IPS-15b (cell line): ENCODE measurements around the gene KBTBD8.
A peak's percentile ranks its signal among the peaks of the same experiment; 100 is the strongest.

ENCODE experiments used
- H3K27me3 ChIP-seq: one replicate; pipeline ENCODE4 v1.6.1; 2013; ENCODE audit warnings: low read length; ENCODE audit not compliant: control insufficient read depth, insufficient read depth
- H3K36me3 ChIP-seq: one replicate; pipeline ENCODE4 v1.6.1; 2013; ENCODE audit warnings: low read length; ENCODE audit not compliant: control insufficient read depth, insufficient read depth
- H3K4me1 ChIP-seq: one replicate; pipeline ENCODE4 v1.6.1; 2013; ENCODE audit warnings: mild to moderate bottlenecking, low read length; ENCODE audit not compliant: control insufficient read depth, insufficient read depth
- H3K4me3 ChIP-seq: one replicate; pipeline ENCODE4 v1.5.1; 2013; ENCODE audit warnings: low read depth, low read length
- H3K9ac ChIP-seq: one replicate; pipeline ENCODE4 v1.6.1; 2013; ENCODE audit warnings: low read depth, mild to moderate bottlenecking, low read length
- H3K9me3 ChIP-seq: one replicate; pipeline ENCODE4 v1.6.1; 2013; ENCODE audit warnings: mild to moderate bottlenecking, low read length; ENCODE audit not compliant: control insufficient read depth, insufficient read depth

The KBTBD8 gene

DNA sequence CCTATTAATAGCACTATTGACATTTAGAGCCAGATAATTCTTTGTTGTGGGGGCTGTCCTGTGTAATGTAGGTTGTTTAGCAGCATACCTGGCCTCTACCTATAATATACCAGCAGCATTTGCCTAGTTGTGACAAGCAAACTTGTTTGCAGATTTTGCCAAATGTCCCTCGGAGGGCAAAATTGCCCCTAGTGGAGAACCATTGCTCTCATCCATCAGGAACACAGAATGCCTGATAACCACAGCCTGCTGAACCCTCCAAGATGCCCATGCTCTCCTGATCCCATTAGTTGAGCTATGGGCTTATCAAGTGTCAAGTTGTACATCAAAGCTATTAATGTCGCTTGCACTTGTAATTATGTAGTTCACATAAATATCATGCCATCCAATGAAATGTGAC is 15.0 kb upstream of the KBTBD8 start:
- H3K27me3 ChIP-seq, result no peaks in the 10 kb centered on the region
- no peak overlapping the region for H3K4me3 ChIP-seq
- H3K4me1 ChIP-seq, result no peaks in the 10 kb centered on the region

DNA sequence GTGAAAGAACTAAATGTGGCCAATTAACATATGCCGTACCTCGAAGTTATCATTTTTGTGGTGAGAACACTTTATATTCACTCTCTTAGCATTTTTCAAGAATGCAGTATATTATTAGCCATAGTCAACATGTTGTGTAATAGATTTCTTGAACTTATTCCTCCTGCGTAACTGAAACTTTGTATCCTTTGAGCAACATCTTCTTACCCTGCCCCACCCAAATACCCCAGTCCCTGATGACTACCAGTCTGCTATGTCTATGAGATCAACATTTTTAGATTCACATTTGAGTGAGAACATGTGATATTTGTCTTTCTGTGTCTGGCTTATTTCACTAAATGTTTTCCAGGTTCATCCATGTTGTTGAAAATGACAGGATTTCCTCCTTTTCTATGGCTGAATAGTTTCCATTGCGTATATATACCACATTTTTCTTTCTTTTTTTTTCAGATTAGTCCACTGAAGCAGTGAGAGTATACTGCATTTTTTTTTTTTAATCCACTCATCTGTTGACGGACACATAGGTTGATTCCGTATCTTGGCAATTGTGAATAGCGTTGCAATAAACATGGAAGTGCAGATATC is 12.7 kb upstream of the KBTBD8 start:
- no peaks in the 10 kb centered on the region for H3K27me3 ChIP-seq
- no peaks in the 10 kb centered on the region for H3K36me3 ChIP-seq
- no peaks in the 10 kb centered on the region for H3K9me3 ChIP-seq
- H3K4me3 ChIP-seq, result no peak overlapping the region
- H3K4me1 ChIP-seq, result peaks cover 15% of the 10 kb centered on the region
- no peak overlapping the region for H3K9ac ChIP-seq

More for the DNA sequence above, 15.0 kb upstream of the KBTBD8 start:
- no peak overlapping the region for H3K9ac ChIP-seq
- H3K36me3 ChIP-seq, result no peaks in the 10 kb centered on the region
- H3K9me3 ChIP-seq, result no peaks in the 10 kb centered on the region

DNA sequence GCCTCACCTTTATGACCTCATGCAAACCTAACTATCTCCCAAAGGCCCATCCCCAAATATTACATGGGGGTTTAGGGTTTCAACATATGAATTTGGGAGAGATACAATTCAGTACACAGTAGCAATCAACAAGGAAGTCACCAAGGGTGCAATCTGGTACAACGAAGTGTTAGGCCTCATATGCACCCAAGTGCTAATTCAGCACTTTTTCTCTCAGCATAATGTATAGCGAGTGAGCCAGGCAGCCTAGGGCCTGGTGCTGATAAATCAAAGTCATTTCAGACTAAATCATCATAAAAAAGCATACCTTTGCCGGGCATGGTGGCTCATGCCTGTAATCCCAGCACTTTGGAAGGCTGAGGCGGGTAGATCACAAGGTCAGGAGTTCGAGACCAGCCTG is 11.7 kb upstream of the KBTBD8 start:
- Histone ChIP-seq H3K9ac (no peak overlapping the region), H3K36me3 (no peaks in the 10 kb centered on the region), H3K9me3 (no peaks in the 10 kb centered on the region), H3K4me1 (peaks cover 15% of the 10 kb centered on the region), H3K27me3 (no peaks in the 10 kb centered on the region), H3K4me3 (no peak overlapping the region)

DNA sequence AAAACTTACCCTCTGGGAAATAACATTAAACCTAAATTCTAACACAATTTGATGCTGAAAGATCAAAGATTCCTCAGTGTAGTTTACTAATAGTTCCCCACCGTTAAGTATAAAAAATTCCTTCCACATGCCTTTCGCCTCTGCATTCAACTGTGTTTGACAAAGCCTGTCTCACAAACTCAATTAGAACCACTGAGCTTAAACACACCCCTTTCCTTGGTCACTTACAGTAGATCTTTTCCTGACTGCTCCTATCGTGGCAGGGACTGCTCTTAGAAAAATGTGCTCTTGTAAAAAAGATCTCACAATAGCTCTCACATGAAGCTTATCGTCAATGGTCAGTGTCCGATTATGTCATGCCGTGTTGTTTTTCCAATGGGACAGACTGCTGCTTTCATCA is 8.9 kb upstream of the KBTBD8 start:
- Histone ChIP-seq H3K36me3 (no peaks in the 10 kb centered on the region), H3K27me3 (no peaks in the 10 kb centered on the region), H3K4me3 (no peak overlapping the region), H3K9ac (no peak overlapping the region), H3K9me3 (no peaks in the 10 kb centered on the region), H3K4me1 (peaks cover 15% of the 10 kb centered on the region)

DNA sequence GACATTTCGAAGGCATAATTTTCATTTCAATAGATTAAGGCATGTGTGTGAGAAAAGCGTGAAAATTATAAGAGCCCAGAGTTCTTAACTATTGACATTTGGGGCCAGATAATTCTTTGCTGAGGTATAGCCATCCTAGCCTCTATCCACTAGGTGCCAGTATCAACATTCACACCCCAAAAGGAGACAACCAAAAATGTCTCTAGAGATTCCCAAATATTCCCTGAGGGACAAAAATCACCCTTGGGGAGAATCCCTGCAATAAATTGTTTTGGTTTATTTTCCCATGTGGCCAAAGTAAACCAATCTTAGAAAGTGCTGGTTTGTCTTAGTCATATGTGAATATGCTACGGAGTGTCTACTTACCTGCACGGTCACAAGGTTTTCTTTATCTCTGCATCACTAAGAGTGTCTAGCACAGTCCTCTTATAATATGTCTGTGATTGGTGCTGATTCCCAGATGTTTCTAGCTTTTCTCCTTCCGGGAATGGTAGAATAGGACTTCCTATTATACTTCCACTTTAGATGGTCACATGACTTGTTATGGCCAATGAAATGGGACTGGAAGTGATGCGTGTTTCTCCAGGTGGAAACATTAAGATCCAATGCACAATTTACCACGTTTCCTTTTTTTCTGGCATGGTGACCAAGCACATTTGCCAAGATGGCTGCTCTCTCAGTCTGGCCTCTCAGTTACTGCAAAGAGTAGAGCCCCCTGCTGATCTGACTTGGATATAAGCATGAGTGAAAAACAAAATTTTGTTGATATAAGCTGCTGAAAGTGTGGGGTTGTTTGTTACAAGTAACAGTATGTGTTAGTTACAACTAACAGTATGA is 8.0 kb upstream of the KBTBD8 start:
- Histone ChIP-seq H3K4me1 (peaks cover 15% of the 10 kb centered on the region), H3K9ac (no peak overlapping the region), H3K36me3 (no peaks in the 10 kb centered on the region), H3K9me3 (no peaks in the 10 kb centered on the region), H3K4me3 (no peak overlapping the region), H3K27me3 (no peaks in the 10 kb centered on the region)

DNA sequence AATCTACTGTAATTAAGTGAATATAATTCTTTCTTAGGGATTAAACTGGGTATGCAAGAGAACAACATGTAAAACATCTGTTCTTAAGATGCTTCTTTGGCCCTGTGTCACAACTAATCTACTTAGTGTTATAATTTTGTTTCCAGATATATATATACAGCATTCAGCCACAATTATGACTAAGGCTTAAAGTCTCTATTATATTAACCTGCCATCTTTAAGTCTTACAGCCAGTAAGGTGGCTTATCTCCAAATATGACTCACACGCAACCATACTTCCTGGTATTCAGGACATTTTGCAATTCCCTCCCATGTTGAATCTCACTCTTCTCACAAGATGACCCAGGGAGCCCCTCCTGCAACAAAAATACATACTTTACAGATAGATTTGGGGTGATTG is 6.6 kb upstream of the KBTBD8 start:
- Histone ChIP-seq H3K36me3 (no peaks in the 10 kb centered on the region), H3K27me3 (no peaks in the 10 kb centered on the region), H3K4me3 (no peak overlapping the region), H3K9ac (no peak overlapping the region), H3K9me3 (no peaks in the 10 kb centered on the region), H3K4me1 (peaks cover 15% of the 10 kb centered on the region)

DNA sequence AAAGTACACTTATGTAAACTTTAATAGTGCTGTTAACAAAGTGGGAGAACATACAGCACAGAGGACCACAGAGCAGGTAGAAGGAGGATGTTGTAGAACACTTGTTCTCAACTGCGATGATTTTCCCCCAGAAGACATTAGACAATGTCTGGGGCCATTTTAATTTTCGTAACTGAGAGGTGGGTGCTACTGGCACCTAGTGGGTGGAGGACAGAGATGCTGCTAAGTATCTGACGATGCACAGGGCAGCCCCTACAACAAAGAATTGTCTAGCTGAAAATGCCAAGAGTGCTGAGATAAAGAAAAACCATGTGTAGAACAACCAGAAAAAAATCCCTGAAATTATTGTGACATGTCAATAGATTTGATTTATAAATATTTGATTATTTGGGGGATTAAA is 5.0 kb upstream of the KBTBD8 start:
- Histone ChIP-seq H3K36me3 (no peaks in the 10 kb centered on the region), H3K9ac (no peak overlapping the region), H3K9me3 (no peaks in the 10 kb centered on the region), H3K4me1 (peaks cover 15% of the 10 kb centered on the region), H3K27me3 (no peaks in the 10 kb centered on the region), H3K4me3 (no peak overlapping the region)

DNA sequence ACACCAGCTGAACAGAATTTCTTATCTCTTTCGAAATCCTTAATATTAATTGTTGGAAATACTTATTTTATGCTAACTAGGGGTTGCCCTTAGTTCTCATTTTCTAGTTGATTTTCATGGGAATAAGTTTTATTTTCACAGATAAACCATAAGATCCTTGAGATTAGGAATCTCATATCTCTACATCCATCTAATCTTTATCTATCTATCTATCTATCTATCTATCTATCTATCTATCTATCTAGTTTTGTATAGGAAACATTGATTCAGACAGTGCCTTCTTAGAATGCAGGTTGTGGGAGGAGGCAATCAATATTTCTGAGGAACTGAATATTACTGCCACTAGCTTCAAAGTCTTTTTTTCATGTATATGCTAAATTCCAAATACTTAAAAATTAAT is 3.5 kb upstream of the KBTBD8 start:
- no peaks in the 10 kb centered on the region for H3K36me3 ChIP-seq
- H3K4me3 ChIP-seq, result no peak overlapping the region
- no peak overlapping the region for H3K9ac ChIP-seq
- no peaks in the 10 kb centered on the region for H3K9me3 ChIP-seq
- peaks cover 3% of the 10 kb centered on the region for H3K27me3 ChIP-seq
- peaks cover 6% of the 10 kb centered on the region for H3K4me1 ChIP-seq

DNA sequence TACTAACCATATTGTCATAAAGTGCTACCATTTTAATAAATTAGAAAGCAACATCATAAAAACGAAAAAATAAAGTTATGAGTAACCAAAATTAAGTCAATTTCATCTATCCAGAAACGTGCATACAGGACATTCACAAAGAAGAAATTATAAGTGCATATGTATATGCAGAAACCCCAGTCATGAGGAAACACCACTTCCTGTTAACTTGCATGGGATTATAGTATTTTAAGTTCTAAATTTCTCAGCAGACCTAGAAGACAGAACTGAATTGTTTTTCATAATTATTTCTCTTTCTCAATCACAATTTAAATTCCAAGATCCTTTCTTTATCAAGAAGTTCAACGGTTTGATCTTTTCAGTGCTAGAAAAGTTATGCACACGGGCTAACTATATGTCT is 1.4 kb upstream of the KBTBD8 start:
- Histone ChIP-seq H3K4me3 (no peak overlapping the region), H3K4me1 (no peaks in the 10 kb centered on the region), H3K9me3 (no peaks in the 10 kb centered on the region), H3K36me3 (no peaks in the 10 kb centered on the region), H3K9ac (no peak overlapping the region), H3K27me3 (peaks cover 3% of the 10 kb centered on the region)

DNA sequence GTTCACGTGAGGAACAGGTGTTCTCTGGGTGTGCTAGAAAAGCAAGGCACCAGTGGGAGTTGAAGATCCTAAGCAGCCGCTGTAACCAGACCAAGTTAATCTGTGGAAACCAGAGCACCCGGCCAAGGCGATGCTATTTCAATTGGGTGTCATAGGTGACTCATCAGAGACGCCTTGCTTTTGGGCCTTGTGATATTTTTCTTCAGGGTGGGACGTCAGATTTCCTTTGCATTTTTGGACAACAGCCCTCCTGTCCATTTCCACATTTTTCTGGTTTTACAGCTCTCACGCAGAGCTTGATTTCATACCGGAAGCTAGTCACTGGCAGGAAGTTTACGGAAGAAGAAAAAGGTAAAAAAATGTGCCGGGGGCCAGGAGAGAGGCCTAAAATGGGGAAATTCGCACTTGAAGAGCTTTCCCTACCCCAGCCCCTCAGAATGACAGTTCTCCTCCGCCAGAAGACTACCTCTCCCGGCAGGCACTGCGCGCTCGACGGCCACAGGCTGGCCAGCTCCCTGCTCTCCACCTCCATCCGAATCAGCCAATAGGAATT is 471 bp upstream of the KBTBD8 start:
- Histone ChIP-seq H3K36me3 (no peaks in the 10 kb centered on the region), H3K27me3 (peaks cover 3% of the 10 kb centered on the region), H3K4me3 (peak overlapping the region; percentile 38), H3K9me3 (no peaks in the 10 kb centered on the region), H3K9ac (no peak overlapping the region), H3K4me1 (no peaks in the 10 kb centered on the region)

DNA sequence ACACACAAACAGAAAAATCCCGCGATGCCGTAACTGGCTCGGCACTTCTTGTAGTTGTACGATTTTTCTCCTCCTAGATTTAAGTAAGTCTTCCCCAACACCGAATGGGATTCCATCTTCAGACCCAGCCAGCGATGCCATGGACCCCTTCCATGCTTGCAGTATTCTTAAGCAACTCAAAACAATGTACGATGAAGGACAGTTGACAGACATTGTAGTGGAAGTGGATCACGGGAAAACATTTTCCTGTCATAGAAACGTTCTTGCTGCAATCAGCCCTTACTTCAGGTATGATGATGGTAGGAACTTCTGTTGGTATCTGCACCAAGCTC is 763 bp downstream of the KBTBD8 start:
- peak overlapping the region; percentile 83 for H3K4me3 ChIP-seq
- peaks cover 3% of the 10 kb centered on the region for H3K27me3 ChIP-seq
- no peaks in the 10 kb centered on the region for H3K9me3 ChIP-seq
- H3K36me3 ChIP-seq, result no peaks in the 10 kb centered on the region
- no peak overlapping the region for H3K9ac ChIP-seq
- no peaks in the 10 kb centered on the region for H3K4me1 ChIP-seq

DNA sequence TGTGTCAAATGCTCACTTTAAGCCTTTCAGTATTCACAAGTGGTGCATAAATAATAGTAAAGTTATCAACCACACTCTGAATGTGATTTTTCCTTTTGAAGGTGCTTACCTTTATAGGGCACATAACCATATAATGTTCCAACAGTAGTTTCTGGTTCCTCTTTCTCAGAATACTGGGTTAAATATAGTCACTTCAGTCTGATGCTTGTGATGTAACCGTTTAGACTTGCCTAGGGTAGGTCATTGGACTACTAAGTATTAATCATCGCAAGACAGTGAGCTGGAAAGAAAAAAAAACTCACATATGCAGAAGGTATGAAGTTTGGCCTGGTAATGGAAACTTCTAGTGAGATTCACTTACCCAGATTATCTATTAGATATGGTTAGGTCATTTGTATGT is 1.9 kb downstream of the KBTBD8 start:
- no peaks in the 10 kb centered on the region for H3K36me3 ChIP-seq

More for the DNA sequence above, 1.9 kb downstream of the KBTBD8 start:
- Histone ChIP-seq H3K27me3 (peaks cover 3% of the 10 kb centered on the region), H3K9me3 (no peaks in the 10 kb centered on the region), H3K4me3 (no peak overlapping the region), H3K9ac (no peak overlapping the region), H3K4me1 (no peaks in the 10 kb centered on the region)
